Ishikawa (cell line): Measurements from ENCODE around the gene MRPL48.

ENCODE experiments used
- CEBPB ChIP-seq: IDR thresholded peaks from 2 replicates; pipeline ENCODE4 v1.6.1; 2012
- CREB1 ChIP-seq: IDR thresholded peaks from 2 replicates; pipeline ENCODE4 v1.6.1; 2012; ENCODE audit warnings: low read depth
- EGR1 ChIP-seq: IDR thresholded peaks from 2 replicates; pipeline ENCODE4 v1.6.1; 2012
- EP300 ChIP-seq: IDR thresholded peaks from 2 replicates; pipeline ENCODE4 v1.6.1; 2012; ENCODE audit warnings: borderline replicate concordance
- FOXM1 ChIP-seq: IDR thresholded peaks from 2 replicates; pipeline ENCODE4 v1.6.1; 2012; ENCODE audit warnings: low read depth, borderline replicate concordance
- MAX ChIP-seq: IDR thresholded peaks from 2 replicates; pipeline ENCODE4 v1.6.1; 2012
- NFIC ChIP-seq: IDR thresholded peaks from 2 replicates; pipeline ENCODE4 v1.6.1; 2012
- RAD21 ChIP-seq: IDR thresholded peaks from 2 replicates; pipeline ENCODE4 v1.6.1; 2012; ENCODE audit warnings: low read depth
- TAF1 ChIP-seq: IDR thresholded peaks from 2 replicates; pipeline ENCODE4 v1.6.1; 2012; ENCODE audit warnings: low read depth, mild to moderate bottlenecking
- TCF12 ChIP-seq: IDR thresholded peaks from 2 replicates; pipeline ENCODE4 v1.6.1; 2012; ENCODE audit warnings: low read depth
- TEAD4 ChIP-seq: IDR thresholded peaks from 2 replicates; pipeline ENCODE4 v1.6.1; 2012
- USF1 ChIP-seq: IDR thresholded peaks from 2 replicates; pipeline ENCODE4 v1.6.1; 2012
- YY1 ChIP-seq: IDR thresholded peaks from 2 replicates; pipeline ENCODE4 v1.6.1; 2012; ENCODE audit warnings: low read depth
- ZBTB7A ChIP-seq: IDR thresholded peaks from 2 replicates; pipeline ENCODE4 v1.6.1; 2012; ENCODE audit warnings: low read depth
- TF ChIP-seq, protein P1 (sequence below): IDR thresholded peaks from 2 replicates; pipeline ENCODE4 v1.6.1; 2012; ENCODE audit warnings: low read depth, mild to moderate bottlenecking

The MRPL48 gene

GRCh38 chr11:73766763-73767162 lies 20.9 kb upstream of the MRPL48 start:
- TF ChIP-seq MAX (no peak), TEAD4 (no peak), CREB1 (no peak), NFIC (no peak), USF1 (no peak), CEBPB (no peak), TAF1 (no peak), ZBTB7A (no peak), YY1 (no peak), FOXM1 (no peak), EGR1 (no peak)
- TF ChIP-seq, protein P1, sequence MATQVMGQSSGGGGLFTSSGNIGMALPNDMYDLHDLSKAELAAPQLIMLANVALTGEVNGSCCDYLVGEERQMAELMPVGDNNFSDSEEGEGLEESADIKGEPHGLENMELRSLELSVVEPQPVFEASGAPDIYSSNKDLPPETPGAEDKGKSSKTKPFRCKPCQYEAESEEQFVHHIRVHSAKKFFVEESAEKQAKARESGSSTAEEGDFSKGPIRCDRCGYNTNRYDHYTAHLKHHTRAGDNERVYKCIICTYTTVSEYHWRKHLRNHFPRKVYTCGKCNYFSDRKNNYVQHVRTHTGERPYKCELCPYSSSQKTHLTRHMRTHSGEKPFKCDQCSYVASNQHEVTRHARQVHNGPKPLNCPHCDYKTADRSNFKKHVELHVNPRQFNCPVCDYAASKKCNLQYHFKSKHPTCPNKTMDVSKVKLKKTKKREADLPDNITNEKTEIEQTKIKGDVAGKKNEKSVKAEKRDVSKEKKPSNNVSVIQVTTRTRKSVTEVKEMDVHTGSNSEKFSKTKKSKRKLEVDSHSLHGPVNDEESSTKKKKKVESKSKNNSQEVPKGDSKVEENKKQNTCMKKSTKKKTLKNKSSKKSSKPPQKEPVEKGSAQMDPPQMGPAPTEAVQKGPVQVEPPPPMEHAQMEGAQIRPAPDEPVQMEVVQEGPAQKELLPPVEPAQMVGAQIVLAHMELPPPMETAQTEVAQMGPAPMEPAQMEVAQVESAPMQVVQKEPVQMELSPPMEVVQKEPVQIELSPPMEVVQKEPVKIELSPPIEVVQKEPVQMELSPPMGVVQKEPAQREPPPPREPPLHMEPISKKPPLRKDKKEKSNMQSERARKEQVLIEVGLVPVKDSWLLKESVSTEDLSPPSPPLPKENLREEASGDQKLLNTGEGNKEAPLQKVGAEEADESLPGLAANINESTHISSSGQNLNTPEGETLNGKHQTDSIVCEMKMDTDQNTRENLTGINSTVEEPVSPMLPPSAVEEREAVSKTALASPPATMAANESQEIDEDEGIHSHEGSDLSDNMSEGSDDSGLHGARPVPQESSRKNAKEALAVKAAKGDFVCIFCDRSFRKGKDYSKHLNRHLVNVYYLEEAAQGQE, result no peak

- TF ChIP-seq TCF12 (peak; percentile 28; the same call in 1 of the 2 replicates), CREB1 (peak; percentile 57; the same call in 1 of the 2 replicates), ZBTB7A (0 out of 2 replicates have a peak, but pooled peaks have one; percentile 44), TAF1 (peak; percentile 79), FOXM1 (no peak), EP300 (peak; percentile 32; the same call in 1 of the 2 replicates), NFIC (no peak), YY1 (peak; percentile 100), EGR1 (peak; percentile 86), TEAD4 (no peak), MAX (peak; percentile 91), CEBPB (no peak), USF1 (0 out of 2 replicates have a peak, but pooled peaks have one; percentile 12), RAD21 (no peak)
- TF ChIP-seq, protein P1, result no peak
These were observed 8.4 kb upstream of the MRPL48 start for GRCh38 chr11:73779084-73779902.

DNA sequence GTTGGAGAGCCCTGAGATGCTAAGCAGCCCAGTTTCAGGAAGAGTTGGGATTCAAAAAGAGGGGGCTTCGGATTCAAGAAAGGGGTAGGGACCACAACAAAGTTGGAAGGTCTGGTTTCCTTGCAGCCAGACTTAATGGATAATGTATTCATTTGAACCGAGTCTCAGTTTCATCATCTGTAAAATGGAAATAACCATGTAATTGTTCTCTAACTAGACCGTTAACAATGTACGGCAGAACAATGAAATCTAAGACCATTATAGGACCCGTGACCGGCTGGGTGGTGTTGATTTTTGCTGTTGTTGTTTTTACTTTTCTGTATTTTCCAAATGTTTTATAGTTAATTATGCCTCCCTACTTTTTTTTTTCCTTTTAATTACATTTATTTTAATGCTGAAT lies 6.4 kb upstream of the MRPL48 start:
- TF ChIP-seq, protein P1, result no peak
- TF ChIP-seq ZBTB7A (no peak), USF1 (no peak), RAD21 (no peak), FOXM1 (no peak), CEBPB (no peak)

GRCh38 chr11:73783483-73784020 lies 4.1 kb upstream of the MRPL48 start:
- TF ChIP-seq USF1, result no peak
- TF ChIP-seq FOXM1, result no peak
- TF ChIP-seq, protein P1, result no peak
- no peak for TF ChIP-seq TAF1
- no peak for TF ChIP-seq MAX
- TF ChIP-seq CREB1, result no peak
- no peak for TF ChIP-seq CEBPB
- no peak for TF ChIP-seq TCF12
- TF ChIP-seq EP300, result no peak
- no peak for TF ChIP-seq TEAD4
- TF ChIP-seq YY1, result no peak
- TF ChIP-seq ZBTB7A, result no peak
- TF ChIP-seq RAD21, result no peak
- TF ChIP-seq NFIC, result no peak
